Globus pallidus (tissue), 1 donor: ENCODE results near the gene NUAK2.

ENCODE experiments used
- DNase-seq: peaks from one replicate; pipeline ENCODE4 v3.0.0-alpha.2; 2015; ENCODE audit warnings: low spot score

NUAK2 gene

GRCh38 chr1:205319081-205320018 lies 2.2 kb downstream of the NUAK2 start:
- DNase-seq: no peak

DNA sequence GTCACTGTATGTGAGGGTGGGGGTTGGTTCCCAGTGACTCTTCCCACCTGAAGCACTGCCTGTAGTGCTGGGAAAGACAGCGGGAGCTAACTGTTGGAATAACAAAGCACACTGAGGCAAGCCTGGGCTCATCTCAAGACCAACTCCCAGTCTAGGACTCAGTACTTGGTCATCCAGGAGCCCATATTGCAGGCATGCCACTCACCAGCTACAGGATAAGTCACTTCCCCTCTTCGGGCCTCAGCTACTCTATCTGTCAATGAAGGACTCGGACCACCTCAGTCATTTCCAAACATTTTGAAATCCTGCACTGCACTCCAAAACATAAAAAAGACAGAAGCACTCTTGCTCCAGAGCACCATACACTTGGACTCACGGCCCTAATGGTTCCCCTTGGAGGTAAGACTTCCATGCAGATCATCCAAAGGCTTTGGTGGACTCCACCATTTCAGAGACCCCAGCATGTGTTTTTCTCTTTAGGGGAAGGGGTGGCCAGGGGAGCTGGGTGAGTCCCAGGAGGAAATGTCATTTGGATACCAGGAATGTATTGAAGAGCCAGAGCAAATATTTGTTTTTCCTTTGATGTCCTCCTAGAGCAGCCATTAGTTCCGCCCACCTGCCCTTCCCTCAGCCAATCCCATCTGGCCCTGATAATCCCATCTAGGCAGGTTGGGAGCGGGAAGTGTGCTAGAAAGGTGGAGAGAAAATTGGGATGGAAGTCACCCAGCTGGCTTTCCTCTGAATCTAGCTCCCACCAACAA lies 3.1 kb downstream of the NUAK2 start:
- DNase-seq: no peak

- DNase-seq: no peak
Observed at GRCh38 chr1:205317311-205317917, 4.1 kb downstream of the NUAK2 start.

- no peak for DNase-seq
Observed at GRCh38 chr1:205316161-205316566, 5.4 kb downstream of the NUAK2 start.

DNA sequence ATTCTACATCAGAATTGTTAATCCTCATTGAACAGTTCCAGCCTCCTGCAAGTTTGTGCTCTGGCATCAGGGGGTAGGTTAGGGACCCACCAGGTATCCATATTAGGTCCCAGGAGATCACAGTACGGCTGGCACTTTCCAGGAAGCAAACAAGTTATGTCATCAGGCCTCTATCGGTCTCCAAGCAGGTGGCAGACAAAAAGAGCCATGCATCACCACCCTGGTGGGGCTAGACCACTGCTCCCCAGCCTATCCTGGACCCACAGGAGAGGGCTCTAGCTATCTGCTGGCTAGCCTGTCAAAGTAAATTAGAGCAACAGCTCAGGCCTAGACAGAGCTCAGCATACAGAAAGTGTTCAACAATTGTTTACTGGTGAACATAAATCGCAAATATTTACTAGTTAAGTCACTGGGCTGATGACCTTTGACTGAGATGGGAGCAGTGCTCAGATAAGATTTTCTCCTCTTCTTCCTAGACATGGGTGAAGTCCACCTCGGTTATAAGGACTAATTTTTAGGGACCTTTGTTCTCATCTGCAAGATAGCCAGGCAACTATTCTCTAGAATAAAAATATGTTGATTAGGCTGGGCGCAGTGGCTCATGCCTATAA lies 6.4 kb downstream of the NUAK2 start:
- no peak for DNase-seq

DNA sequence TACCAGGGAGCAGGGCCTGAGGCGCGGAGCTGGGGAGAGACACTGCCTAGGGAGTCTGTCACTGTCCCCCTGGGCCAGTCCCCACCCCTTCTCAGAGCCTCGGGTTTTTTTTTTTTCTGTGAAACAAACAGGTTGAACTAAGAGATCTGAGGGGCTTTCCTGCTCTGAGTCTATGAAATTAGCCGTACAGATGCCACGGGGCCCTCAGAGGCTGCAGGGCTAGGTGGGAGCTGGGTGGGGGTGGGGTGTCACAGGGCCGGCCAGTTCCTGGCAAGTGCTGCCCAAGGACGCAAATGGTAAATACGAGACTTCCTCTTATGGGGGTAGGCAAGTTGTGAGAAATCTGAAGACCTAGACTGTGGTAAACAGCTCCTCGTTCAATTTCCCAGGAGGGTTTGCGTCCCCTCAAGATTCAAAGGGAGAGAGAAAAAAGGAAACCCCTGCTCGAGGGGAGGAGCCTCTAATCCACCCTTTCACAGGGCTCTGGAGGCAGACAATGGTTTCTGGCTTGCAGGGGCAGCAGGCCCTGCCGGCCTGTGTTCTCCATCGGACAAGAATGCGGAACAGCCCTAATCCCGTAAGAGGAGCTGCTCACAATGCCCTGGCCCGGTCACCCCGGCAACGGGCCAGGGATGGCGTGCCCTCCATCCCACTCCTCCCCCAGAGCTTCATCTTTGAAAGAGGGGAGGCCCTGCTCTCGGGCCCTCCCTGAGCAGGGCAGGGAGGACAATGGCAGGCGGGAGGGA lies 7.8 kb downstream of the NUAK2 start:
- peak; percentile 67 for DNase-seq

GRCh38 chr1:205312866-205313562 lies 8.5 kb downstream of the NUAK2 start:
- no peak for DNase-seq

DNA sequence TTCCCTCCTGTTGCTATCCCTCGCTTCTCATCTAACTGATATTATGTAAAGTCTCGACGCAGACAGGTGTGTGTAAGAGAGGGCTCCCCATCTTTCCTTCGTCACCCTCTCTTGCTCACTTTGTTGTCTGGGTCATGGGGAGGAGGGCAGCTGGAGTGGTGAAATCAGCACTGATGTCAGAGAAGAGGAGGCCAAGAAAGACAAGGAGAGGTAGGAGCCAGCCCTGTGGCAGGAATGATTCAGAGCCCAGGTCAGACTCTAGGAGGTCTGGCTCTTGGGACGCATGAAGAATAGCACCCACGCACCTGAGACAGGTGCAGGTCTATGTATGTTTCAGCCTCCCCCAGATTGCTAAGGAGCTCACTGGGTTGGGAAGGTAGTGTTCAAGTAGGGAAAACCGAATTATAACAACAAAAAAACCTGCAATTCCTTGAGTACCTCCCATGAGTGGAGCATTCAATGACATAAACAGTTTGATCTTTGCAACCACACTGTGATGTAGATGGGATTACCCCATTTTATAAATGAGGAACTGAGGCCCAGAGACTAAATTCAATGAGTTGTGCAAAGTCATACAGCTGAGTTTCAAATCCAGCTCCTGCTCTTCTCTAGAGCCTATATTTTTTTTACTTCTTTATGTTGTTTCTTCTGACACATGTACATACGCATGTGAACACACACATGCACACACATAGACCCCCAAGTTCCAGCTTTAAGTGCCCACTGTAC lies 10.4 kb downstream of the NUAK2 start:
- no peak for DNase-seq

- DNase-seq: no peak
Observed at GRCh38 chr1:205309741-205310140, 11.8 kb downstream of the NUAK2 start.

GRCh38 chr1:205306929-205307566 lies 14.5 kb downstream of the NUAK2 start:
- no peak for DNase-seq

- no peak for DNase-seq
Observed at GRCh38 chr1:205304695-205305070, 16.9 kb downstream of the NUAK2 start.

- no peak for DNase-seq
Observed at GRCh38 chr1:205304046-205304694, 17.4 kb downstream of the NUAK2 start.

- no peak for DNase-seq
Observed at GRCh38 chr1:205303247-205303888, 18.2 kb downstream of the NUAK2 start.

DNA sequence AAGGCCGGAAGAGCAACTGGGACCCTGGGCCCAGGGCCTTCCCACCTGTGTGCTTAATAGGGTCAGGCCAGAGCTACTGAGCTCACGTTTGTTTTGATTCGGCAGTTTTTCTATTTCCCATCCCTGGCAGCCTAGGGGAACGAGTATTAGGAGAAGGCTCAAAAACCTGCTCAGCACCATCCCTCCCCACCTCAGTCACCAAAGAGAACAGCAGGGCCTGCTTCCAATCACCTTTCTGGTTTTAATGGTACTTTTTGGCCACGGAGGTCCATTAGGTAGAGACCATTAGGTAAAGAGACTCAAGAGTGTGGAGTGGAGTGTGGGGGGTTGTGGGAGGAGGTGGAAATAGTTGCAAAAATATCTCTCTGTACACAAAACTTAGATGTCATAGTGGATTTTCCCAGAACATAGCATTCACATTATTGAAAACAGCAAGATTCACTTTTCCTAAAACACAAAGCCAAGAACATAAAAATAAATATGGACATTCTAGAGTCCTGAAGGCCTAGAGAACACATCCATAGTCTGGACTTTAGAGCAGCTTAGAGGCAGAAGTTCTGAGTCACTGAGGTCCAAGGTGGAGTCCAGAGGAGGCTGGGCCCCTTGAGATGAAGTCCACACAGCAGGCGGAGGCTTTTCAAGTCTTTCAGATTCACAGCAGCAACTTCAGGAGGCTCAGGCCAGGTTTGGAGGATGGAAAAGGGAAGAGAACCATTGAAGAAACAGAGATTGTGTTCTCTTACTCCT lies 19.5 kb downstream of the NUAK2 start:
- no peak for DNase-seq

DNA sequence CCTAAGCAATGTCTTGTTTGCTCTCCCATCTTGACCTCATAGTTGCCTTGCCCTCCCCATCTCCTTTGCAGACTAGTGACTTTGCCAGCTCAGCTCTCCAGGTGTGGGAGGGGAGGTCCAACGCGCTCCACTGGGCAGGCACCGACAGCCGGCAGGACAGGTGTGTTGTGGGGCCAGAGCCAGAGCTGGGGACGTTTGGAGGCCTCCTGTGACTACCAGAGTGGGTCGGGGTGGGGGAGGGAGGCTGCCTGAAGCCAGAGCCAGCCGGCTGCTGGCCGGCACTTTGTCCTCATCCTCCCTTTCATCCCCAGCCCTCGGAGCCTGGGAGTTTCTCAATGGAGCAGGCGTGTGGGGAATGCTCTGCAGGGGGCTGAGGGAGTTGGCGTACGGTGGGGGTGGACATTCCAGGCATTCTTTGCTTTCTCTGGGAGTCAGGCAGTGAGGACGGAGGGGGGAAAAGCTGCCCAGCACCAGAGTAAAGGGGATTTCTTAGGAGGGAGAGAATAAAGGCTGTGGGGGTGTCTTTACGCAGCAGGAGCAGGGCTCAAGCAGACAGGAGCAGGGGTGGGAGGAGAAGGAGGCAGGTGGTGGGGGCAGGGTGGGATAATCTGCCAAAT lies 20.2 kb downstream of the NUAK2 start:
- no peak for DNase-seq

DNA sequence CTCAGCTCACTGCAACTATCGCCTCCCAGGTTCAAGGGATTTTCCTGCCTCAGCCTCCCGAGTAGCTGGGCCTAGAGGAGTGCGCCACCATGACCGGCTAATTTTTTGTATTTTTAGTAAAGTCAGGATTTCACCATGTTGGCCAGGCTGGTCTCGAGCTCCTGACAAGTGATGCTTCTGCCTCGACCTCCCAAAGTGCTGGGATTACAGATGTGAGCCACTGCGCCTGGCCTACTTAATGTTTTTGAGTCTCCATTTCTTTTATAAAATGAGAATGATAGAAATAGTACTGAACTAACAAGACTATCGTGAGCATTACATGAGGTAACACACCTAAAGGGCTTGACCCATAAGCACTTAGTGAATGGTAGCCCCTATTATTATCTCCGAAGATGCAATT lies 21.4 kb downstream of the NUAK2 start:
- DNase-seq: no peak

- no peak for DNase-seq
Observed at GRCh38 chr1:205298191-205298994, 23.2 kb downstream of the NUAK2 start.
